HUES48 (cell line): Measurements from ENCODE around the gene CLEC4M.

Experiments
- H3K27ac ChIP-seq: one replicate; pipeline ENCODE4 v1.7.0; 2013; ENCODE audit warnings: low read depth, low read length, inconsistent platforms
- H3K27me3 ChIP-seq: 2 replicates; pipeline ENCODE4 v1.6.1; 2013; ENCODE audit warnings: mild to moderate bottlenecking, low read length; ENCODE audit not compliant: control insufficient read depth, insufficient read depth
- H3K36me3 ChIP-seq: 2 replicates; pipeline ENCODE4 v1.6.1; 2013; ENCODE audit warnings: low read length; ENCODE audit not compliant: control insufficient read depth, insufficient read depth
- H3K4me1 ChIP-seq: 2 replicates; pipeline ENCODE4 v1.6.1; 2013; ENCODE audit warnings: mild to moderate bottlenecking, low read length; ENCODE audit not compliant: control insufficient read depth, insufficient read depth
- H3K4me3 ChIP-seq: 2 replicates; pipeline ENCODE4 v1.5.1; 2013; ENCODE audit warnings: mild to moderate bottlenecking, low read depth, low read length
- H3K9ac ChIP-seq: 2 replicates; pipeline ENCODE4 v1.6.1; 2013; ENCODE audit warnings: mild to moderate bottlenecking, low read depth, low read length, moderate library complexity
- H3K9me3 ChIP-seq: 2 replicates; pipeline ENCODE4 v1.6.1; 2013; ENCODE audit warnings: low read length; ENCODE audit not compliant: control insufficient read depth, insufficient read depth

The CLEC4M gene

GRCh38 chr19:7762719-7763293, at the start of gene CLEC4M:
TSS of gene CLEC4M (plus strand) at chr19:7763243. CDS start at chr19:7763267, 24 bp downstream.
- Histone ChIP-seq H3K27me3 (no peaks in the 10 kb centered on the region), H3K9ac (no peak within 1 kb of the TSS), H3K36me3 (no peaks in the 10 kb centered on the region), H3K4me3 (no peak within 1 kb of the TSS), H3K4me1 (no peaks in the 10 kb centered on the region), H3K9me3 (peaks cover 18% of the 10 kb centered on the region; the same call in 1 of the 2 replicates), H3K27ac (no peak within 1 kb of the TSS)

DNA sequence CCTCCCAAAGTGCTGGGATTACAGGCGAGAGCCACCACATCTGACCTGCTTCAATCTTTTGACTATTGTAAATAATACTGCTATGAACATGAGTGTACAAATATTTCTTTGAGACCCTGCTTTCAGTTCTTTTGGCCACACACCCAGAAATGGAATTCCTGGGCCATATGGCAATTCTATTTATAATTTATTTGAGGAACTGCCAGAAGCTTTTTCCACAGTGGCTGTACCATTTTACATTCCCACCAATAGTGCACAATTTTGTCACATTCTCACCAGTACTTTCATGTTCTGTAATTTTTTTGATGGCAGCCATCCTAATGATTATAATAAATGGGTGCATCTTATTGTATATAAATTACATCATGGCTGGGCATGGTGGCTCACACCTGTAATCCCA, 47.4 kb upstream of the CLEC4M start:
- no peaks in the 10 kb centered on the region for H3K9me3 ChIP-seq
- H3K27me3 ChIP-seq = no peaks in the 10 kb centered on the region
- H3K4me1 ChIP-seq = no peaks in the 10 kb centered on the region
- H3K27ac ChIP-seq = no peak overlapping the region
- no peak overlapping the region for H3K9ac ChIP-seq
- no peaks in the 10 kb centered on the region for H3K36me3 ChIP-seq
- H3K4me3 ChIP-seq = no peak overlapping the region

DNA sequence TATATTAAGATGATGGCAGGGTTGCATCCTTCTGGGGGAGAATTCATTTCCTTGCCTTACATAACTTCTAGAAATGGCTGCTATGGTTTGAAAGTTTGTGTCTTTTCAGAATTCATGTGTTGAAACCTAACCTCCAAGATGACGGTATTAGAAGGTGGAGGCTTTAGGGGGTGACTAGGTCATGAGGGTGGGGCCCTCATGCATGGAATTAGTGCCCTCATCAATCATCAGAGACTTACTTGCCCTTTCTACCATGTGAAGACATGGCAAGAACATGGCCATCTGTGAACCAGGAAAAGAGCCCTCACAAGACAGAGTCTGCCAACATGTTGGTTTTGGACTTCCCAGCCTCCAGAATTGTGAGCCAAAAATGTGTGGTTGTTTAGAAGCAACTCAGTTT, 46.3 kb upstream of the CLEC4M start:
- Histone ChIP-seq H3K4me1 (no peaks in the 10 kb centered on the region), H3K4me3 (no peak overlapping the region), H3K36me3 (no peaks in the 10 kb centered on the region), H3K9ac (no peak overlapping the region), H3K27ac (no peak overlapping the region), H3K9me3 (no peaks in the 10 kb centered on the region), H3K27me3 (no peaks in the 10 kb centered on the region)

GRCh38 chr19:7718668-7719067, 44.4 kb upstream of the CLEC4M start:
- no peaks in the 10 kb centered on the region for H3K9me3 ChIP-seq
- no peak overlapping the region for H3K27ac ChIP-seq
- no peak overlapping the region for H3K4me3 ChIP-seq
- H3K9ac ChIP-seq = no peak overlapping the region
- no peaks in the 10 kb centered on the region for H3K36me3 ChIP-seq
- H3K27me3 ChIP-seq = no peaks in the 10 kb centered on the region
- H3K4me1 ChIP-seq = no peaks in the 10 kb centered on the region

GRCh38 chr19:7720351-7720750, 42.7 kb upstream of the CLEC4M start:
- Histone ChIP-seq H3K9me3 (no peaks in the 10 kb centered on the region), H3K27me3 (no peaks in the 10 kb centered on the region), H3K27ac (no peak overlapping the region), H3K9ac (no peak overlapping the region), H3K4me1 (no peaks in the 10 kb centered on the region), H3K4me3 (no peak overlapping the region), H3K36me3 (no peaks in the 10 kb centered on the region)

DNA sequence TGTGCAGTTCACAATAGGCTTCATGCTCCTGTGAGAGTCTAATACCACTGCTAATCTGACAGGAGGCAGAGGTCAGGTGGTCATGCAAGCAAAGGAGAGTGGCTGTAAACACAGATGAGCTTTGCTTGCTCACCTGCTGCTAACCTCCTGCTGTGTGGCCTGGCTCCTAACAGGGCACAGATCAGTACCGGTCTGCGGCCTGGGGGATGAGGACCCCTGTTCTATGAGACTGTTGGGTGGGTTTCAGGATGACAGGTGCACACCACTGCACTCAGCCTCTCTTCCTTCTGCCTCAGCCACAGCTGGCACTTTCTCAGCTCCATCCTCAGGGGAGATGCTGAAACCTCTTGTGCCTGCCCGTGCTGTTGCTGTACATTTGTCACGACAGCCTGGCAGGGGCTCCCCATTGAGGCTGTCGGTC, 40.8 kb upstream of the CLEC4M start:
- H3K4me3 ChIP-seq = no peak overlapping the region
- H3K36me3 ChIP-seq = no peaks in the 10 kb centered on the region
- H3K4me1 ChIP-seq = no peaks in the 10 kb centered on the region
- no peak overlapping the region for H3K27ac ChIP-seq
- H3K27me3 ChIP-seq = no peaks in the 10 kb centered on the region; the same call in 1 of the 2 replicates
- no peaks in the 10 kb centered on the region for H3K9me3 ChIP-seq
- H3K9ac ChIP-seq = no peak overlapping the region

DNA sequence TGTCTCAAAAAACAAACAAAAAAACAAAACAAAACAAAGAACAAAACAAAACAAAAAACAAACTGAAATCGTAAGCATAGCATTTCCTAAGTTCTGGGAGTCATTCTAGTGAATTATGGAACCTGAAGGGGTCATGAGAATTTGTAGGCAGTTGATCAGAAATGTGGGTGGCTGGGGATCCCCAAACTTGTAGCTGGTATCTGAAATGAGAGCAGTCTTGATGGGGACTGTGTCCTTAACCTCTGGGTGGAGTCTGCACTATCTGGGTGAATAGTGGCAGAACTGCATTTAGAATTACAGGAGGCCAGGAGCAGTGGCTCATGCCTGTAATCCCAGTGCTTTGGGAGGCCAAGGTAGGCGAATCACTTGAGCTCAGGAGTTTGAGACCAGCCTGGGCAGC, 37.3 kb upstream of the CLEC4M start:
- Histone ChIP-seq H3K9me3 (no peaks in the 10 kb centered on the region), H3K36me3 (no peaks in the 10 kb centered on the region), H3K27me3 (peaks cover 33% of the 10 kb centered on the region), H3K4me1 (0 out of 2 replicates have a peak, but pooled peaks cover 10% of the 10 kb centered on the region), H3K27ac (no peak overlapping the region), H3K4me3 (no peak overlapping the region), H3K9ac (no peak overlapping the region)

GRCh38 chr19:7729211-7729610, 33.8 kb upstream of the CLEC4M start:
- H3K4me1 ChIP-seq = 0 out of 2 replicates have a peak, but pooled peaks cover 10% of the 10 kb centered on the region
- no peaks in the 10 kb centered on the region for H3K9me3 ChIP-seq
- no peaks in the 10 kb centered on the region for H3K36me3 ChIP-seq
- no peak overlapping the region for H3K9ac ChIP-seq
- no peak overlapping the region for H3K27ac ChIP-seq
- no peak overlapping the region; the same call in 1 of the 2 replicates for H3K4me3 ChIP-seq
- H3K27me3 ChIP-seq = peaks cover 48% of the 10 kb centered on the region

DNA sequence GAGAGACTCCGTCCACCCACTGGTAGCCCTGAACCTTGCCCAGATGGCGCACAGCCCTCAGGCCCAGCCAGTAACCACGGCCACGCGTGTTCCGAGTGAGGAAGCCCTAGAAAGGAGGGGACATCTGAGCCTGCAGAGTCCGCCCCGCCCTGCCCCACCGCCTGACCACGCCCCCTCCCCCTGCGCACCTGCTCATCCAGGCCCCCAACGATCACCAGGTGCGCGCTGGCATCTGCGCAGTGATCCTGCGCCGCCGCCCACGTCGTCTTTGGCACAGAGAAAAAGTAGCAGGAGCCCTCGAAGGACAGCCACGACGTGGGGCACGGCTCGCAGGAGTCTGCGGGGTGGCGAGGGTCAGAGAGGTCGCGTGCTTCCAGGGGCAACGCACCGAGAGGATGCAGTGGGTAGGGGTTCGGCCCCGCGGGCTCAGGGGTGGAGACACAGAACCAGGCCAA, 33.2 kb upstream of the CLEC4M start:
- Histone ChIP-seq H3K9me3 (no peaks in the 10 kb centered on the region), H3K4me3 (peak overlapping the region; percentile 53), H3K4me1 (0 out of 2 replicates have a peak, but pooled peaks cover 10% of the 10 kb centered on the region), H3K36me3 (no peaks in the 10 kb centered on the region), H3K27me3 (peaks cover 48% of the 10 kb centered on the region), H3K9ac (no peak overlapping the region), H3K27ac (no peak overlapping the region)

DNA sequence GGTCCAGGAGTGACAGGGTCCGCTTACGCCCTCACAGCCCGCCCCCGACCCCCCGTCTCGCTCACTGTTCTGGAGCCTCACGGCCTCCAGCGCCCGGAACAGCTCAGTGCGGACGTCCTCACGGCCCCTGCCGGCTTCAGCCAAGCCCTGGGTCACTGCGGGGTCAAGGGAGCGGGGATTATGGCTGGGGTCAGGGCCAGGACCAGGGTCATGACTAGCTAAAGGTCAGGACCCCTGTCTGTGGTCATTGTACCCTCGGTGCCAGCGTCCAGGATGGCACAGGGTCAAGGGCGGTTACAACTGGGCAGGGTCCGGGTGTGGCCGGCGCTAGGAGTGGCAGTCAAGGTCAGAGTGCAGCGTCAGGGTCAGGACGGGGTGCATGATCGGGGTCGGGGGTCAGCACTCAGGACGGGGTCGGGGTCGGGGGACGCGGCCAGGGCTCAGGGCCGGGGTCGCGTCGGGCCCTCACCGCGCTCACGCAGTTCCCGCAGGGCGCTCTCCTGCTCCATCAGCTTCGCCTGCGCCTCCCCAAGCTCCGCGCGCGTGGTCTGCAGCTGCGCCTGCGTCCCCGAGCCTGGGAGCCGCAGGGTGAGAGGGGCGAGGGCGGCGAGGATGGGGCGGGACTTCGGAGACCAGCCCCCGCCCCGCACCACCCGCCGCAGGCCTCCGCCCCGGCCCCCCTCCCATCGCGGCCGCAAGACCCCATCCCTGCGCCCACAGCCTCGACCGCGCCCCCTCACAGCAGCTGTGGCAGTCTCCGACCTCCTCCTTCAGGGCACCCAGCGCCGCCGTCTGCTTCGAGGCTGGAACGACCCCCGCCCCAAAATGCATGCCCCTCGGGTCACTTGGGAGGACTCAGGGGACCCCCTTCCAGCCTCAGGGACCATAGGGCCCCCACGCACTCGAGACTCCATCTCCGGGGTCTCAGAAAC, 32.5 kb upstream of the CLEC4M start:
- Histone ChIP-seq H3K27ac (no peak overlapping the region), H3K4me3 (peak overlapping the region; percentile 53), H3K36me3 (no peaks in the 10 kb centered on the region), H3K9ac (no peak overlapping the region), H3K27me3 (peaks cover 48% of the 10 kb centered on the region), H3K9me3 (no peaks in the 10 kb centered on the region), H3K4me1 (0 out of 2 replicates have a peak, but pooled peaks cover 10% of the 10 kb centered on the region)

DNA sequence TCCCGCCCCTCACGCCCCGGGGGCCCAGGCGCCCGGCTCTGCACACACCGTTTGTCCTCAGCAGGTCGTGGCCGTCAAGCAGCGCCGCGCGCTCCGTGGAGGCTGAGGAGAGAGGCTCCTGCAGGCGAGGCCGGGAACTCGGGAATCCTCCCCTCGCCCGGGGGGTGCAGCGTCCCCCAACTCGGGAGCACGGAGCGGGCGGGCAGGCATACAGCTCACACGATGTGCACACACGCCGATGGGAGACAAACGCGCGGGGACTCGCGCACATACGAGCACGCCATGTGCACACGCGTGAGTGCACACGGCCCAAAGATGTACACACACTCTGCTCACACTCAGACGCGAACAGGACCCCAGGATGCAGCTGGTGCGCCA, 31.8 kb upstream of the CLEC4M start:
- Histone ChIP-seq H3K4me3 (no peak overlapping the region), H3K9ac (no peak overlapping the region), H3K27me3 (peaks cover 48% of the 10 kb centered on the region), H3K4me1 (0 out of 2 replicates have a peak, but pooled peaks cover 10% of the 10 kb centered on the region), H3K9me3 (no peaks in the 10 kb centered on the region), H3K36me3 (no peaks in the 10 kb centered on the region), H3K27ac (no peak overlapping the region)
